Endothelial cell of umbilical vein (primary cell): ENCODE measurements around the gene SPATS2L. TPM values are rescaled to one million over a fixed set of nuclear protein-coding genes. Genes with fewer than 3 reads are reported as not detected.

Experiments
- BruUV-seq: library from RNA; stranded (reverse); fragments of 400-500 nt; replicated peaks from 2 replicates; lab custom pipeline; 2021; lab: Mats Ljungman, UMichigan
- CTCF ChIA-PET: fragments of 300-600, 350-600 bp; sonication (Branson Sonifier 250); formaldehyde crosslinking; loops from one replicate; lab custom pipeline; 2021; ENCODE audit warnings: antibody characterized with exemption, inconsistent platforms; lab: Charles Lee
- POLR2A ChIA-PET: fragments of 300-600, 350-600 bp; sonication (Branson Sonifier 250); formaldehyde crosslinking; loops from one replicate; lab custom pipeline; 2021; ENCODE audit warnings: antibody characterized with exemption, inconsistent platforms; lab: Charles Lee
- DNase-seq: peaks from one replicate; pipeline ENCODE4 v3.0.0-alpha.2; 2011; ENCODE audit warnings: low read depth, low spot score
- FAIRE-seq: peaks from 2 replicates; lab custom pipeline; 2011; peaks lifted over from hg19 to GRCh38; lab: Jason Lieb, UNC
- H2AFZ ChIP-seq: 2 replicates; pipeline ENCODE4 v1.6.0; 2012; ENCODE audit warnings: low read depth, low read length, control low read depth, inconsistent platforms
- H3K27ac ChIP-seq: 2 replicates; pipeline ENCODE4 v1.5.1; 2011; ENCODE audit warnings: low read depth, mild to moderate bottlenecking, control low read depth, low read length, moderate library complexity; ENCODE audit not compliant: insufficient read depth
- H3K27me3 ChIP-seq, 2 experiments: 2 replicates each; pipeline versions ENCODE4 v1.6.0 to v1.6.1; 2011; ENCODE audit warnings: low read length in 2 of 2, mixed read lengths in 1 of 2; ENCODE audit not compliant: control insufficient read depth in 2 of 2, insufficient read depth in 2 of 2
- H3K36me3 ChIP-seq, 2 experiments: 2 replicates in 1 of 2; 3 replicates in 1 of 2; pipeline ENCODE4 v1.5.1; 2011; ENCODE audit warnings: low read length in 2 of 2, mild to moderate bottlenecking in 1 of 2, moderate library complexity in 1 of 2; ENCODE audit not compliant: control insufficient read depth in 2 of 2, insufficient read depth in 2 of 2; ENCODE audit errors: extremely low read depth in 1 of 2
- H3K4me1 ChIP-seq: 3 replicates; pipeline ENCODE4 v1.5.1; 2011; ENCODE audit warnings: mild to moderate bottlenecking, low read length; ENCODE audit not compliant: control insufficient read depth, insufficient read depth; ENCODE audit errors: extremely low read depth
- H3K4me2 ChIP-seq: 2 replicates; pipeline ENCODE4 v1.6.1; 2011; ENCODE audit warnings: low read length, control low read depth, mixed read lengths; ENCODE audit not compliant: insufficient read depth
- H3K4me3 ChIP-seq, 3 experiments: fragments of 200-600 bp in 1 of 3; sonication (generic), shearing (Covaris generic) in 1 of 3; replicated peaks in 1 of 3; 2 replicates each; pipeline ENCODE4 v1.5.1; 2011 to 2016; ENCODE audit warnings: control low read depth in 3 of 3, low read length in 3 of 3, mild to moderate bottlenecking in 2 of 3, inconsistent platforms in 1 of 3, low read depth in 1 of 3, moderate library complexity in 1 of 3; ENCODE audit not compliant: insufficient read depth in 1 of 3
- H3K79me2 ChIP-seq: 2 replicates; pipeline ENCODE4 v1.6.0; 2012; ENCODE audit warnings: low read length, inconsistent platforms; ENCODE audit not compliant: control insufficient read depth, insufficient read depth
- H3K9ac ChIP-seq: replicated peaks from 2 replicates; pipeline ENCODE3; 2011; ENCODE audit warnings: low read length, control low read depth; ENCODE audit not compliant: insufficient read depth; ENCODE audit errors: extremely low read depth
- H3K9me1 ChIP-seq: replicated peaks from 3 replicates; pipeline ENCODE4 v1.6.0; 2011; ENCODE audit warnings: mild to moderate bottlenecking, low read length; ENCODE audit not compliant: control insufficient read depth, insufficient read depth; ENCODE audit errors: extremely low read depth
- H3K9me3 ChIP-seq: replicated peaks from 2 replicates; pipeline ENCODE4 v1.5.1; 2012; ENCODE audit warnings: low read length, inconsistent platforms; ENCODE audit not compliant: control insufficient read depth, insufficient read depth
- H4K20me1 ChIP-seq: replicated peaks from 2 replicates; pipeline ENCODE3; 2011; ENCODE audit warnings: mild to moderate bottlenecking, low read length; ENCODE audit not compliant: control insufficient read depth, insufficient read depth; ENCODE audit errors: extremely low read depth
- CTCF ChIP-seq, 2 donors: IDR thresholded peaks; 1 replicate in 1 of 2; 2 replicates in 1 of 2; pipeline ENCODE4 v1.5.1; 2011; ENCODE audit warnings: low read length in 2 of 2, mild to moderate bottlenecking in 2 of 2, moderate library complexity in 2 of 2, control low read depth in 1 of 2, inconsistent platforms in 1 of 2, low read depth in 1 of 2; ENCODE audit not compliant: insufficient read depth in 1 of 2; ENCODE audit errors: extremely low read depth in 1 of 2
- EZH2 ChIP-seq: IDR thresholded peaks from 2 replicates; pipeline ENCODE4 v1.6.1; 2012; ENCODE audit warnings: borderline replicate concordance, low read depth, mild to moderate bottlenecking, moderate library complexity, low read length, inconsistent platforms; ENCODE audit not compliant: severe bottlenecking
- FOS ChIP-seq: IDR thresholded peaks from 2 replicates; pipeline ENCODE4 v1.6.1; 2011; ENCODE audit warnings: mild to moderate bottlenecking, low read length, moderate library complexity, borderline replicate concordance; ENCODE audit not compliant: insufficient read depth
- GATA2 ChIP-seq: IDR thresholded peaks from 2 replicates; pipeline ENCODE4 v1.7.0; 2011; ENCODE audit warnings: low read depth, mild to moderate bottlenecking, moderate library complexity, mixed read lengths, low read length; ENCODE audit not compliant: insufficient read length, insufficient read depth
- JUN ChIP-seq: IDR thresholded peaks from 2 replicates; pipeline ENCODE4 v1.6.1; 2011; ENCODE audit warnings: borderline replicate concordance, low read depth; ENCODE audit not compliant: insufficient read length, insufficient read depth
- MAX ChIP-seq: IDR thresholded peaks from 2 replicates; pipeline ENCODE4 v1.6.1; 2011; ENCODE audit not compliant: insufficient read depth, insufficient read length
- MYC ChIP-seq: IDR thresholded peaks from one replicate; pipeline ENCODE4 v1.6.1; 2011; ENCODE audit warnings: mild to moderate bottlenecking, low read depth, low read length
- POLR2A ChIP-seq: IDR thresholded peaks from 2 replicates; pipeline ENCODE4 v1.6.1; 2012; ENCODE audit warnings: low read depth, mild to moderate bottlenecking, control low read depth, low read length
- POLR2AphosphoS5 ChIP-seq: IDR thresholded peaks from 2 replicates; pipeline ENCODE4 v1.6.1; 2012; ENCODE audit warnings: low read depth, mild to moderate bottlenecking, control low read depth, low read length, moderate library complexity; ENCODE audit not compliant: insufficient read depth
- dilution Hi-C: fragments of 300-500 bp; cut with MboI; formaldehyde crosslinking; loops from one replicate; pipeline ENCODE4 v1.15.0; 2019; ENCODE audit warnings: low sequenced_read_pairs; ENCODE audit not compliant: extremely low pct_ligation_motif_present
- intact Hi-C: fragments of 100-400 bp; cut with micrococcal nuclease; formaldehyde crosslinking; loops from one replicate; pipeline ENCODE4 v1.10.0; 2022
- polyA plus RNA-seq, 4 experiments: library from polyadenylated mRNA; depleted of rRNA in 3 of 4; stranded (reverse) in 3 of 4; unstranded in 1 of 4; fragments of >200 nt; gene quantifications; 2 replicates each; pipeline versions ENCODE4 v1.2.1 to v1.2.3, GENCODE V29; 2011 to 2012; ENCODE audit warnings: missing spikeins in 1 of 4
- total RNA-seq: library from RNA; stranded (reverse); gene quantifications from 2 replicates; pipeline ENCODE4 v1.2.3, GENCODE V29; 2021

The SPATS2L gene
- total and polyA plus RNA-seq, 2 donors (not counting 3 experiments of a cell fraction or from before 2014, with no cell fraction given) = 29.1 to 72.9 TPM

- dilution Hi-C loops = no loop called here
Measured at GRCh38 chr2:200459101-200459500, 152.6 kb downstream of the SPATS2L start.

More at GRCh38 chr2:200459101-200459500, 152.6 kb downstream of the SPATS2L start:
- Histone ChIP-seq H3K36me3 (peaks cover 0 to 2% of the 10 kb centered on the region in 2 experiments), H3K4me3 (no peak overlapping the region), H3K4me1 (peaks cover 6% of the 10 kb centered on the region), H3K9ac (no peak overlapping the region), H3K27ac (no peak overlapping the region), H3K9me3 (no peaks in the 10 kb centered on the region), H3K9me1 (no peaks in the 10 kb centered on the region), H3K79me2 (no peaks in the 10 kb centered on the region), H3K27me3 (no peaks in the 10 kb centered on the region), H4K20me1 (no peaks in the 10 kb centered on the region), H2AFZ (no peak overlapping the region), H3K4me2 (no peak overlapping the region)
- ChIA-PET POLR2A (no interaction called here), CTCF (no interaction called here)
- no TSS peak for BruUV-seq
- intact Hi-C loops = loop anchor here (5.0 kb wide), 1 partner anchor 152 kb away; the partner anchor contains the start of gene SPATS2L
- FAIRE-seq (no peak), DNase-seq (no peak)
- TF ChIP-seq MYC = no peak
- TF ChIP-seq FOS = no peak
- TF ChIP-seq JUN = no peak
- TF ChIP-seq POLR2A = no peak
- no peak for TF ChIP-seq CTCF (IDR thresholded peaks at IDR 0.05; ENCODE audit: extremely low read depth in 1 of 2, insufficient read depth in 1 of 2, low read depth in 1 of 2, low read length in 2 of 2)
- TF ChIP-seq GATA2 = no peak
- TF ChIP-seq POLR2AphosphoS5 = no peak
- no peak for TF ChIP-seq EZH2
- TF ChIP-seq MAX = no peak
